Measurements from ENCODE around the gene TUBA4A.
"Not testable (repeated sequence)": the region's sequence is repeated elsewhere in the genome, so short reads cannot be mapped to it uniquely, and the experiment has no call there.

TUBA4A gene

GRCh38 chr2:219291394-219291793 lies 37.7 kb upstream of the TUBA4A start:
- in situ Hi-C loops (cut with HindIII; ENCODE audit: low sequenced_read_pairs), result no loop called here
- no peak for DNase-seq (ENCODE audit: low read depth)
- no peak overlapping the region for H3K4me3 ChIP-seq (ENCODE audit: low read depth, low read length)

DNA sequence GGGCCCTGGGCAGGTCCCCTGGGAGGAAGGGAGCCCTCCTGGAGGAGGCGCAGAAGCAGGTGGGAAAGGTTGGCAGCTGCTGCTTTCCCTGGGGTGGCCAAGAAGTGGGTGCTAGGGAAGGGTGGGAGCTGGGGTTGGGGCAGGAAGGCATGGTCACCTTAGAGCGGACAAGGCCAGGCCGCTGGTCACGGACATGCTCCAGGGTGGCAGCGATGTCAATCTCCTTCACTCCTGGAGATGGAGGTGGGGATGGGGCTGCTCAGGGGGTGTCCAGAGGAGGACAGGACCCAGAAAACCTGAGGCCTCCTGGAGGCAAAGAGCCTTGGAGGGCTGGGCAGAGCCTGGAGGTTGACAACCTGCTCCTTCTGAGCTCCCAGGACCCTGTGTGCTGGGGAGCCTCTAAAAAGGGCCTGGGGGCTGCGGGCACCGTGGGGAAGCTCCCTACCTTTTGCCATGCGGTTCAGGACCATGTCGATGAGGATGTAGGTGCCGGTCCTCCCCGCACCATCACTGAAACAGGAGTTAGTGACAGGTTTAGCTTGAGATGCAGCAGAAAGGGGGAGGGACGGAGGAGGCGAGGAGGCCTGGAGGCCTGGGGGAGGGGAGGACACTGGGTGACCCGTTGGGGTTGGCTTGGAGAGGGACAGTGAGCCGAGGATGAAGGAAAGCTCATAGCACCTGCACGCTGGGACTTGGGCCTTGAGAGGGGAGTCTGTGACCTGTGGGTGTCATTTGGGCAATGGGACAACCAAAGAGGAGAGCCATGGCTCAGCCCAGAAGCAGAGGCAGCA lies 36.9 kb upstream of the TUBA4A start:
- no peak for DNase-seq (ENCODE audit: low read depth)
- H3K4me3 ChIP-seq (ENCODE audit: low read depth, low read length), result no peak overlapping the region
- TF ChIP-seq CTCF (IDR thresholded peaks at IDR 0.05; ENCODE audit: low read depth, low read length, missing control alignments), result no peak
- in situ Hi-C loops (cut with HindIII; ENCODE audit: low sequenced_read_pairs), result no loop called here

More at GRCh38 chr2:219291394-219291793, 37.7 kb upstream of the TUBA4A start:
- TF ChIP-seq CTCF (IDR thresholded peaks at IDR 0.05; ENCODE audit: low read depth, low read length, missing control alignments), result no peak

DNA sequence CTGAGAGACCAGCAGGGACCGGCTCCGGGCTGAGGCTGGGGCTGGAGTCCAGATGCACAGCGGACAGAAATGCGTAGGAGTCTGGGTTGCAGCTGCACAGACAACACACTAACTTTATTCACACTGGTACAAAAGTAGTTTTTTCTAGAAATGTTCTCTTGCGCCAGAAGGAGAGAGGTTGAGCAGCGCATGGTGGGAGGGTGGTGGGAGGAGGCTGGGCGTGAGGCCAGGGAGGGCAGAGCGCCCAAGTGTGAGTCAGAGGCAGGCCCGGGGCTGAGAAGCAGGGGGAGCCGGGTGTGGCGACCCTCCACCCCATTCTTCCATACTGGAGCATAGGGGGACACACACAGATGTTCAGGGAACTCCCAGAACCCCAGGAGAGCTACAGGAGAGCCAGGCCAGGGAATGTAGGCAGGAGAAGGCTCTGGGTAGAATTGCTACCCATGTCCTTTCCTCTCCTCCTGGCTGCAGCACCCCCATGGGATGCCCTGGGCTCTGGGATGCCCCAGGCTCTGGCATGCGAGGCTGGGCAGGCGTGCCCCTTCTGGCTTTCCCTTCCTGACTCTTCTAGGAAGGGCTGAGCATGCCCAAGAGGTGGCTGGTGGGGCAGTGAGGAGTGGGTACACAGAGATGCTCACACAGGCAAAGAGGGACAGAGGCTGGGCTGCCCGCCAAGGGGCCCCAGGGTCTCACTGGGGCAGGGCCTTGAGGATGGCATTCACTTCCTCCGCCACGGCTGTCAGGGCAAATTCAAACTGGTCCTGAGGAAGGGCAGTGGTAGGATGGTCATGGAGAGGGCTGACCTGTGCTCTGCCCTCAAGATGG lies 36.0 kb upstream of the TUBA4A start:
- DNase-seq (ENCODE audit: low read depth), result peak; percentile 60
- TF ChIP-seq CTCF (IDR thresholded peaks at IDR 0.05; ENCODE audit: low read depth, low read length, missing control alignments), result no peak
- in situ Hi-C loops (cut with HindIII; ENCODE audit: low sequenced_read_pairs), result no loop called here
- H3K4me3 ChIP-seq (ENCODE audit: low read depth, low read length), result no peak overlapping the region

- in situ Hi-C loops (cut with HindIII; ENCODE audit: low sequenced_read_pairs), result no loop called here
- TF ChIP-seq CTCF (IDR thresholded peaks at IDR 0.05; ENCODE audit: low read depth, low read length, missing control alignments), result no peak
- no peak overlapping the region for H3K4me3 ChIP-seq (ENCODE audit: low read depth, low read length)
- no peak for DNase-seq (ENCODE audit: low read depth)
Measured at GRCh38 chr2:219289195-219289536, 35.4 kb upstream of the TUBA4A start.

GRCh38 chr2:219287580-219288265 lies 34.0 kb upstream of the TUBA4A start:
- TF ChIP-seq CTCF (IDR thresholded peaks at IDR 0.05; ENCODE audit: low read depth, low read length, missing control alignments), result no peak
- DNase-seq (ENCODE audit: low read depth), result no peak
- in situ Hi-C loops (cut with HindIII; ENCODE audit: low sequenced_read_pairs), result no loop called here
- no peak overlapping the region for H3K4me3 ChIP-seq (ENCODE audit: low read depth, low read length)

GRCh38 chr2:219287116-219287440 lies 33.4 kb upstream of the TUBA4A start:
- H3K4me3 ChIP-seq (ENCODE audit: low read depth, low read length); in situ Hi-C loops (cut with HindIII; ENCODE audit: low sequenced_read_pairs); DNase-seq (ENCODE audit: low read depth): not testable (repeated sequence)

All from astrocyte of the cerebellum (primary cell).